Measurements from ENCODE around the gene FOXN4.

Gene FOXN4

DNA sequence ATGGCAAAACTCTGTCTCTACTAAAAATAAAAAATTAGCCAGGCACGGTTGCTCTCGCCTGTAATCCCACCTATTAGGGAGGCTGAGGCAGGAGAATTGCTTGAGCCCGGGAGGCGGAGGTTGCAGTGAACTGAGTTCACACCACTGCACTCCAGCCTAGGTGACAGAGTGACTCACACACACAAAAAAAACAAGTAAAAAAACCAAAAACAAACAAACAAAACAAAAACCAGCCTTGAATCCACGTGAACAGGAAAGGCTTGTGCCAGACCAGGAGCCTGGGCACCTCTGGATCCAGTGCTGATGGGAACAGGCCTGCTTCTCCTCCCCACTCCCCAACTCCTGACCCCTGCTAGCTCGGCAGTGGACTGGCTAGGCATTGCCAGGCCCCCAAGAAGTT, 3.5 kb downstream of the FOXN4 start:
- DNase-seq: no peak

DNA sequence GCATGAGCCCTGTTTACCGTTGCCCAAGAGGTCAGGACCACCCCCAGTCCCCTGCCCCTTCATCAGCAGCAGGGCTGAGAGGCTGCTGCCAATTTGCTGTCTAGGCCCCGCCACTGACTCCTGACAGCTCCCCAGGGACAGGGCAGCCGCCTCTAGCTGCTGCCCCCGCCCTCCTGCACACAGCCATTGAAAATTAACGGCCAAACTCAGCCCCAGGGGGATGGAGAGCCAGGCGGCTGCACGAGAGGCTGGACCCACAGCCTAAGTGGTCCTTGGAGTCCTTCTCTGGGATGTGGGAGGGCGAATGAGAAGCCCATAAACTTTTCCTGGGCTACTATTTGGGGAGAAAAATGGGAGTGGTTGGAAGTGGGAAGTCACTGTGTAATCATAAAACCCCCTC, 4.6 kb downstream of the FOXN4 start:
- DNase-seq: no peak

DNA sequence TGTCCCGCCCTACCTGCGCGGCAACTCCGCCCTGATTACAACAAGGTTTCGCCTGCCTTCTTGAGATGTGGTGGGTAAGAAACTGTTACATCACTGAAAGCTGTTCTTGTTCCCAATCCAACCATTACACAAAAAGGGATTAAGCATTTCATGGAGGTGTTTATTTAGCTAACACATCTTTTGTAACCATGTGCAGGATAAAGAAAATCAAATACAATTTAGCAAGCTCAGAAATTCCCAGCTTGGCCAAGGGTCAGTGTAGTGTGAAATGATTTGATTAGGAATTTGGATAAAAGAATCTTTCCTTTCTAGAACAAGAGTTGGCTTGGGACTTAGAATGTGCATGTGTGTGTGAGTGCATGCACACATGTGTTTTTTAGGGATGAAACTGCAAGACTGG, 6.3 kb downstream of the FOXN4 start:
- DNase-seq: no peak

DNA sequence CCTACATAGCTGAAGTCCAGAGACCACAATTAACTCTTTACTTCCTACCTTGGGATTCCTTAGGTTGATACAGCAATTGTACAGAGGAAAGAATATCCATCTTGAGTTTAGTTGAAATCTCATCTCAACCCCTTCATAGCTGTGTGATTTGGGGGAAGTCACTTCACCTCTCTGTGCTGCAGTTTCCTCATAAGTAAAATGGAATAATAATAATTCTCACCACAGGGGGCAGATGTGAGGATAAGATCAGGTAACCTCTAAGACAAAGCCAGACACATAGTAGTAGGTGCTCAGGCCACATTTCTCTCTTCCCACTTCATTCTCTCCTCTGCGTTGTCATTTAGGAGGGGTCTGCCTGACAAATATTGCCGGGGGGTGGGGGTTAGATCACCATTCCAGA, 6.7 kb downstream of the FOXN4 start:
- DNase-seq: no peak

DNA sequence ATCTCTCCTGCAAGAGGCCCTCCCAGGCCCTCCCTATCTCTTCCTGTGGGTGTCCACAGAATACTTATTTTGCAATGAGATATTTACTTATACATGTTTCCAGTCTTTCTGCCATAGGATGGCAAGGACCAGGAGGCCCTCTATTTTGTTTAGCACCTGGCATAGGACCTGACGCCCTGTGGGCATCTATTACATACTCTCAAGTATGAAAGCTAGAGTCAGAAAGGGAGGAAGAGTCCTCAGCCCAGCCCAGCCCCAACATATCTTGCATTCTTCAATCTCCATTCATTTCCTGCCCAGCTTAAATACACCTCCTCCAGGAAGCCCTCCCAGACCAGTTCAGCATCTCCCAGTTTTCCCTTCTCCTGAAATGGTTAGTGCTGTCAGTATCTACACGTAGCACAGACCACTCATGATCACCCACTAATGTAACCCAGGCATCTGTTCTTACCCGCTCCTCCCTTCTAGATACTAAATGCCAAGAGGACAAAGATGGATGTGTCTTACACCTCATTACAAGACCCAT, 7.4 kb downstream of the FOXN4 start:
- no peak for DNase-seq

DNA sequence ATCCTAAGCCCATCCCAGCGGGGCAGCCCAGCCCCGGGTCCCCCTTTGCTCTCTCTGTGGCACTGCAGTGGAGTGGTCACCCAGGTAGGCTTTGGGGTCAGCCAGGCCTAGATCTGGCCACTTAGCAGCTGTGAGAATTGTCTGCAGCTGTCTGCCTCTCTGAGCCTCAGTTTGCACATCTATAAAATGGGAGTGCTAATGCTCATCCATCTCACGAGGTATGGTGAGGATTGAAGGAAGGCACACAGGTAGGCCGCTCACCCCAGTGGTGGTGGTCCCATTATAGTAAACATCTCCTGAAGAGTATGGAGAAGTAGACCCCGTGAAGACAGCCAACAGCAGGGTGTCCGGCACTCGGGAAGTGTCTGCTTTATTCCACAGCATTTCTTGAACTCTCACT, 9.2 kb downstream of the FOXN4 start:
- no peak for DNase-seq

DNA sequence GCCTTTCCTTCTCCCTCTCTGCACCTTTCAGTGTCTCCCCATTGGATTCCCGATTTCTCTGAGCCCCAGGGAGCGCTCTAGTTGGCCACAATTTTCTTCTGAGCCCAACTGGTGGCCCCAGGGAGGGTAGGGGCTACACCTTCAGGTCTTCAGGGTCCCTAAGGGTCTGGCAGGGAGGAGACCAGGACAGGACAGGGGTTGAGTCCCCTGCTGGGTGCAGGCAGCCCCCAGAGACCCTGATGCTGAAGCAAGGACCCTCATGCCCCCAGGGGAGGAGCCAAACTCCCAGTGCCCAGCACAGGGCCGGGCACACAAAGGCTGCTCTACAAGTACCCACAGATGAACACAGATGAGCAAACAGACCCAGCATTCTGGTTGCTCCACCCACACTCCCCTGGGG, 12.7 kb downstream of the FOXN4 start:
- no peak for DNase-seq

DNA sequence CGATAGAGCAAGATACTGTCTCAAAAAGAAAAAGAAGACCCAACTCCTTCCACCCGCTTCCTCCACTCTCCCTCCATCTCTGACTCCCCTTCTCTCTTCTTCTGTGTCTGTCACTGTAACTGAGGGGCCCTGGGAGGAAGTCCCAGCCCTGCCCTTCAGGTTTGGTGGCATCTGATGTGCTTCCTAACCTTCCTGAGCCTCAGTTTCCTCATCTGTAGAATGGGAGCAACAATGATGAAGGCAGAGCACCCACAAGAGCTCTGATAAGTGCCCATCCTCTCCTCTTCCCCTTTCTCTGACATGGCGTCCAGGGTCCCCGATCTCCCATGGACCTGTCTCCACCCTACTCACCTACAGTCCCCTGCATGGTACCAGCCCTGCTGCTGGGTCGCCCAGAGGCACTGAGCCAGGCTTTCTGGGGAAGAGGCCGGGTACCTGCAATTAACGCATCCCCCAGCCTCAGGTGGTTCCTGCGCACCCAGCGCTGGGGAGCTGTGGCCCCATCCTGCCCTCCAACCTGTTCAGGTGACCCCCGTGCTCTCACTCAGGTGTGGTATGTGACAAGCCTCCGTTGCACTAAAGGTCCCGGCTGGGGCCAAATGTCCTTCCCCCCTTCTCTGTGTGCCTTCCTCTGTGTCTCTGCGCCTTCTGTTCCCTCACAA, 13.2 kb downstream of the FOXN4 start:
- no peak for DNase-seq

DNA sequence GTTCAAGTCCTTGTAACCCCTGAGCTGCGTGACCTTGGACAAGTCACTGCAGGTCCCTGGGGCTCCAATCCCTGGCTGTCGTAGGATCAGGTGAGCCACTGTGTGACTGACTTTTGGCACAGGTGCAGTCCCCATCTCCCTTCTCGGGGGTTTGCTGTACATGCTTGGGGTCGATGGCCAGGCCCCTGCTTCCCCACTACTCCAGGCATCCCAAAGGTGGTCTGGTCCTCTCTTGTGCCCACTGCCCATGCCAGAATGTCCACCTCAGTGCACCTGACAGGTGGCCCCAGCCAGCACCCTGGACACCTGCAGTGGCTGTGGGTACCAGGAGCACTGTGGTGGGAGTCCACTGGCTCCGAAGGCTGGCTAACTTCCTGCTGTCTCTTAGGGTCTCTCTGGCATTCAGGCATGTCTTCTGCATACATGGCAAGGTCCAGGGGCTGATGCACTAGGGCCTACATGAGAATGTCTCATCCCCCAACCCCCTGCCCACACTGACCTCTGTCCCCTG, 14.7 kb downstream of the FOXN4 start:
- DNase-seq: no peak

DNA sequence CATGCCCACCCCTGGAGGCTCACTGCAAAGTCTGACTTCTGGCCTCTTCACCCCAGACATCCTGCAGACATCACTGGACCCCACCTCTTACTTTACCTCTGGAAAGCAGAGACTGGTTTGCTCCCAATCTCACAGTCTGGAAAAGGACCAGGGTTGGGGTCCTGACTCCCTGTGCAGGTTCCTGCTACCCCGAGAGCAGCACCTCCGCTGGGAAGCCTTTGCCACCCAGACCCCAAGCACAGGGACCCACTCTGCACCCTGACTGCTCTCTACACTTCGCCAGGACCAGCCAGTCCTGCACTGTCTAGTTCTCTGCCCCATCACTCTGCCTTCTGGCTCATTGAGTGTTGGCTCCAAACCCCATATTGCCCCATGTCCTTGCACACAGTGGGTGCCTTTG, 16.0 kb downstream of the FOXN4 start:
- DNase-seq: no peak

DNA sequence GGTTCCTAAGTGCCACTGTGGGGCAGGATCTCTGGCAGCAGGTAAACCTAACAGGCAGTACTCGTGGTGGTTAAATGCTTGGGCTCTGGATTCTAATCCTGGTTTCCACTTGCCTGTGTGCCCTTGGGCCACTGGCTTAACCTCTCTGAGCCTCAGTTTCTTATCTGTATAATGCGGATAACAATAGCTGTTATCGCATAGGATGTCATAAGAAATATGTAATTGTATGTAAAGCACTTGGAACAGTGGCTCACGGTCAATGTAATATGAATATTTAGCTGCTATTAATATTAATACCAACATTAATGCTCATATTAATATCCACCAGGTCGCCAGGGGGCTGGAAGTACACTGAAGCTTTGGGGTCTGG, 16.8 kb downstream of the FOXN4 start:
- DNase-seq: no peak

DNA sequence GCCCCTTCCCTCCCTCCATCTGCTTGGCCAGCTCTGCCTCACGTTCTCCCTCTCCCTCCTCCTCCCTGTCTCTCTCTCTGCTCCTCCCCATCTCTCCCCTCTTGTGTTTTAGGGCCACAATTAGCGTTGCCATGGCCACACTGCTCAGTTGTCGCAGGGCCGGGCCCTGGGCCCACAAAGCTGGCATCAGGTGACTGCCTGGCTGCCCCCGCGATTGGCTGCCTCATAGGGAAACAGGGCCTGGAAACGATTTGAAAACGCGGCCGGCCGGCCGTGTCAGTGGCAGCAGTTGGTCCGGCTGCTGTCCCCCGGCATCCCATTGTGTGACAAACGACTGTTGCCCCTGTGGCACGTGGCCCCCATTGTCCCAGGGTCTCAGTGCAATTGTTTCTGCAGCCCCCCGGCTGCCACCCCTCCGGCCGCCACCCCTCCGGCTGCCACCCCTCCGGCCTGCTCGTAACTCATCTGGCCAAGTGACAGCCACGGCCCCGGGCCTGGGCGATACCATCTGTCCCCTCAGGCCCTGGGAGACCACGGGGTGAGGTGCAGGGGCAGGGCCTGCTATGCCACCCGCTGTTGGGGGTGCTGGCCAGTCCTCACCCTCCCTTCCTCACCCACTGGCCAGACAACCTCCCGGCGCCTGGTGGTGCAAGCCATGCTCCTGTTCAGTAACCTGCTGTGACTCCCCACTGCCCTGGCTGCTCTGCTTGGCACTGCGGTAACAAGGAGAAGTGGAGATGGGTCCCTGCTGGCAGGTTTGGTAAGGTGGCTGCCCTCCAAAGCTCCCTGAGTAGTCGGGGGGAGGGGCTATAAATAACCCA, 17.4 kb downstream of the FOXN4 start:
- no peak for DNase-seq

DNA sequence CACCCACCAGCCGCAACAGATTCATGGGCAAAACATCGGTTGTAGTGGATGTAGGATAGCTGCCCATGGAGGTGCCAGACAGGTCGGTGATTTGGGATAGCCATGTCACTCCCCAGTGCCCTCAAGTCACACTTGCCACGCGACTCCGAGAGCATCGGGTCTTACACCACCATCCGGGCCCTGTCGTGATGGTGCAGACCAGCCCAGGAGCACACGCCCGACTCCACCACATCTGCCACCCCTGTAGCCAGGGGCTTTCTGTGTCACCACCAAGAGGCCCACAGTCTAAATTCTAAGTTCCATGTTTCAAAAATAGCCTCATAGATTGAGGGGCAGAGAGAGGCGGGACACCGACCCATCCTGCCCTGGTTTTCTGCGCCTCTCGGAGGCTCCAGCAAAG, 18.0 kb downstream of the FOXN4 start:
- no peak for DNase-seq

DNA sequence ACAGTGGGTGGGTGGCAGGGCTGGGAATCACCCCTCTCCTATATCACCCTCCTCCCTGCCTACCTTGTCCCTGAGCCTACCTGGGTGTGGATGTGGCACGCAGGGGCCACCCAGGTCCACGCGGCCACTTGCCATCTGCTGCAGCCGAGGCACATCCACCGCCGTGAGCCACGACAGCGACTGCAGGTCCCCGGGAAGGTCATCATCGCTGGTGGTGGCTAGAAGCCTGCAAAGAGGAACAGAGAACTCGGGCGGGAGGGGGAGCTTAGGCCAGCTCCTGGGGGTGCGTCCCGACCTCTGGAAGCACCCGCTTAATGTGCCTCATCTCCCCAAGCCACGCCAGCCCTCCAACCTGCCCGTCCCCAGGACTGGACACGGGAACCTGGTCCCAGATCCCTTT, 19.0 kb downstream of the FOXN4 start:
- no peak for DNase-seq

DNA sequence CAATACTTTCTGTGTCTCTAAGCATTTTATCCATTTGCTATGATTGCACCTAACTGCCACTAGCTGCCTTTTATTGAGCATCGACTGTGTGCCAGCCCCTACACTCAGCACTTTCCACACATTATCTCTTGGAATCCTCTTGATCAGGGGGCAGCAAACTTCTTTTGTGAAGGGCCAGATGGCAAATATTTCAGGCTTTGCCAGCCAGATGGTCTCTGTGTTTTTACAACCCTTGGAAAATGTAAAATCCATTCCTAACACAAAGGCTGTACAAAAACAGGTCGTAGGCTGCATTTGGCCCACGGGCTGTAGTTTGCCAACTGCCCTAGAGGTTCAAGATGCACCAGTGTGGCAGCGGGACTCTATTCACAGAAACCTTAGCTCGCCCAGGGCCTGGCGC, 19.5 kb downstream of the FOXN4 start:
- DNase-seq: no peak

DNA sequence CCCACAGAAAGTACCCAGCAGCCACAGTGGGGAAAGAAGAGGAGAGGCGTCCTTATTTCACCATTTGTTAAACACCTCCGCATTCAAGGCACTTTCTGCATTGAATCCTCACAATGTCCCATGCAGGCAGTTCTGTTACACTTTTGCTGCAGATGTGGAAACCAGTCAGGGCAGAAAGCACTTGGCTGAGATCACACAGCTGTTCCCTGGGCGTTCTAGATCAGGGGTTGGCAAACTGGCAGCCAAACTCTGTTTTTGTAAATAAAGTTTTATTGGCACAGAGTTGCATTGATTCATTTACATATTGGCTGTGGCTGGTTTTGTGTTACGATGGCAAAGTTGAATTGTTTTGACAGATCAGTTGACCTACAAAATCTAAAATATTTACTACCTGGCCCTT, 20.1 kb downstream of the FOXN4 start:
- DNase-seq: no peak

DNA sequence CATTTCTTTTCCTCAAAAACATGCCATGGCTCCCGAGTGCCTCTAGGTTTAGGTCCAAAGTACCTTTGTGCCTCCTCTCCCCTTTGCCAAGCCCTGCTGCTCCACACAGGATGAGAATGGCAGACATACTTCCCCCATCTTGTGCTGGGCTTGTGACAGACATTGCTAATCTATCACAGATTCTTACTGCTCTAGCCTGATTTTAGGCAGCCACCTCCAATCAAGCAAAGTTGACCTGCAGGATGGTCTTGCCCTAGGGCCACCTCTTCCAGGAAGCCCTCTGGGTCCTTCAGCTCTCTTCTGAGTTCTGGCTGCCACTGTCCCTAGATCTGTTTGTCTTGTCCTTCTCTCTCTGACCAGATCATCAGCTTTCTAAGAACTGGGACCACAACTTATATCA, 20.5 kb downstream of the FOXN4 start:
- DNase-seq: no peak

DNA sequence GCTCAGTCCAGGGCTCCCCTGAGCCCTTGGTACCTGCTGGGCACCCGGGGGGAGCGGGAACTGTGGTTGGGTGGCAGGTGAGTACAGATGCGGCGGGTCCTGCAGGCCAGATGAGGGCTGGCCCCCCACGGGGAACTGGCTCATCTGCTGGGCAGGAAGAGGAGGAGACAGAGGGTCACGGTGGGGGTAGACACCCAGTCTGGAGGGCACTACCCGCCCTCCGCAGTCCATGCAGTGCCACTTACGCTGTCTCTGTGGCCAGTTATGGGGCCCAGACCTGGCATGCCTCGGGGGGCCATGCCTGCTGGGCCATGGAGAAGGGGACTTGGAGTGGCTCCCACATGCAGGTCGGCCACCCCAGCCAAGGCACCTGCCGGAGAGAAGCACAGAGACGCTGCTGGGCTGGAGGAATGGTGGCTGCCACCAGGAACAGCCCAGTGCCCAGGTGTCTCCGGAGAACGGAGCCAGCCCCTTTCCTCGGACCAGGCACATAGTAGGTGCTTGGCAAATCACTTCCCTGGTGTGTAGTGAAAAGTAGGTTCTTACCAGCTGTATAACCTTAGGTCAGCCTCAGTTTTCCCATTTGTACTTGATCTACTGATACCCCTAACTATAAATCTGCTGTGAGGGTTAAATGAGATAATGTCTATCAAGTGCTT, 21.1 kb downstream of the FOXN4 start:
- DNase-seq: no peak

DNA sequence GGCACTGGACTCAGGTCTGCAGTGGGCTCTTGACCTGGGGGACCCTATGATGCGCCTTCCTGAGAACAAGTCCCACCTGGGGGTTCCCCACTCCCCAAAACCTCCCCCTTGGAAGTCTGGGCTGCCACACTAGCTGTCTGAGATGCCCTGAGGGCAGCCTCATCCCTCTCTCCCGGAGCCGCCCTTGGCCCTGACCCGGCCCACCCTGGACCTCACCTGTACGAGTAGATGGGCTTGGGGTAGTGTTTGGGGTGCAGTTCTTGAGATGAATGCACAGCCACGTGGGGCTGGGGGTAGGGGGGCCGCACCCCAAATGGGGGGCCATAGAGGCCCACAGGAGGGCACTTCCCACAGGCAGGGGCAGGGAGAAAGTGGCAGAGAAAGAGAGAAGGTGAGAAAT, 21.9 kb downstream of the FOXN4 start:
- no peak for DNase-seq

DNA sequence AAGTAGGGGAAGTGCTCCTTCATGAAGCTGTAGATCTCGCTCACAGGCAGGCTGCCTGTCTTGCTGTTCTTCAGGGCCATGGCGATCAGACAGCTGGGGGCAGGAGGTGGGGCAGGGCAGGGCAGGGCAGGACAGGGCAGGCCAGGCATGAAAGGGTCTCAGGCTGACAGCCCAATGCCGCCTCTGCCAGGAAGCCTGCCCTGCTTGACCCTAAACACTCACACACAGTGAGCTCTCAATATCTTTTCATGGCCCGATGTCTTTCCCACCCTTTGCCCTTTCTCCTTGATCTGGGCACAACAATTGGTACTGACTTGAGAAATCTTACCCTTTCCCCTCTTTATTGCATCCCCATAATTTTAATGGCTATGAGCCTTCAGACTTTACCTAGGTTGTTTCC, 22.4 kb downstream of the FOXN4 start:
- no peak for DNase-seq

DNA sequence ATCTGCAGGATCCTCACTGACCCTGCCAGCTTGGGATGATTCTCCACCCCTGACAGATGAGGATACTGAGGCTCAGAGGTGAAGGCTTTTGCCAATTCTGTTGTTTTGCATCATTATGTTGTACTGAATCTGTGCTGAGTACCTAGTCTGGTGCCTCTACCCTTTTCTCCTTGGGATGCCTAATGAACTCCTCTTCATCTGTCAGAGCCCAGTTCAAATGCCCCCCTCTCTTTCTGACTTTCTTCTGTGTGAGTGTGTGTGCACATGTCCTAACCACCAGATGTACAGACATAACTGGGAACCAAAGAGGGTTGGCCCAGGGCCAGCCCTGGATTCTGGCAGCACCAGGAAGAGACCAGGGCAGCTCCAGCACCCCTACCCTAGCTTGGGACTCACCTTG, 22.8 kb downstream of the FOXN4 start:
- no peak for DNase-seq

DNA sequence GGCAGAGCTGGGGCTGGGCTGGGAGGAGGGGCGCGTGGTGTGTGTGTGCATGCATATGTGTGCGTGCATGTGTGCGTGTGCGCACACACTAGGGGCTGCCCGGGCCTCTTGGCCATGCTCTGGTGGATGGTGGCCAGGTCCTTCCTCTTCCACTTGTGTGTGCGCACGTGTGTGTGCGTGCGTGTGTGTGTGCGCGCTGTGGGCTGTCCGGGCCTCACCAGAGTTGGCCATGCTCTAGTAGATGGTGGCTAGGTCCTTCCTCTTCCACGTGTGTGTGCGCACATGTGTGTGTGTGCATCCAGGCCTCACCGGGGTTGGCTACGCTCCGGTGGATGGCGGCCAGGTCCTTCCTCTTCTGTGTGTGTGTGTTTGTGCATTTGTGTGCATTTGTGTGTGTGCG, 24.7 kb downstream of the FOXN4 start:
- no peak for DNase-seq

DNA sequence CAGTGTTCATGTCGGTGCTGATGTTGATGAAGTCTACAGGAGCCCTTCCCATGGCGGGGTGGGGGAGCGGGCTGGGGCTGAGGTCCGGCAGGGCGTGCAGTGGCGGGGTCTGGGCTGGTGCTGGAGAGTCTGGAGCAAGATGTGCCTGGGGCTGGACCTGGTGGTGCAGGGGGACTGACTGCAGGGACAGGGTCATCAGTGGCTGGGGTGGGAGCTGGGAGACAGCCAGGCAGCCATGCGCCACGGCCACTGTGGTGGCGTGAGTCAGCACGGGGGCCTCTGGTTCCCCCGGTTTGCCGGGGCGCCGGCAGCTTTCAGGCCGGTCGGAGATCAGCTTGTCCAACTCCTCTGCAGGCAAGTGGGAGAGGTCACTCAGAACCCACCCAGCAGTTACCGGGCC, 27.6 kb downstream of the FOXN4 start:
- DNase-seq: no peak

DNA sequence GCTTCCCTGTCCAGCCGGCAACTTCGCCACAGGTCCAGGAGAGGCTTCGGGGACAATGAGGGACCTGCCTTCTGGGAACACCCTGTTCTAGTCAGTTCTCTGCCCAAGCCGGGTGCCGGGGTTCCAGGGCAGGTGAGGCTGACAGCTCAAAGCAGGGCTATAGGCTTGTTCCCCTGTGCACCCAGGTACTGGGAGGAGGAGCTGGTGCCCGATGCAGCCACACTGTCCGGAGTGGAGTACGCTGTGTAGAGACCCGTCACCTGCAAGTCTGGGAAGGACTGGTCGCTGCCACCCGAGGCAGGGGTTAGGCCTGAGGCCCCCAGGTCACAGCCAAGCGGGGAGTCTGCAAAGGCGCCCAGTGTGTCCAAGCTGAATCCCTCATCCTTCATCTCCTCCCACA, 29.6 kb downstream of the FOXN4 start:
- DNase-seq: no peak
